LNCAP (cell line): ENCODE data around the gene MAP2.

ENCODE experiments used
- TF ChIP-seq, protein P1 (sequence below): fragments of 450-650 bp; IDR thresholded peaks from 2 replicates; pipeline ENCODE4 v1.5.1; 2017; ENCODE audit warnings: mild to moderate bottlenecking

The MAP2 gene

DNA sequence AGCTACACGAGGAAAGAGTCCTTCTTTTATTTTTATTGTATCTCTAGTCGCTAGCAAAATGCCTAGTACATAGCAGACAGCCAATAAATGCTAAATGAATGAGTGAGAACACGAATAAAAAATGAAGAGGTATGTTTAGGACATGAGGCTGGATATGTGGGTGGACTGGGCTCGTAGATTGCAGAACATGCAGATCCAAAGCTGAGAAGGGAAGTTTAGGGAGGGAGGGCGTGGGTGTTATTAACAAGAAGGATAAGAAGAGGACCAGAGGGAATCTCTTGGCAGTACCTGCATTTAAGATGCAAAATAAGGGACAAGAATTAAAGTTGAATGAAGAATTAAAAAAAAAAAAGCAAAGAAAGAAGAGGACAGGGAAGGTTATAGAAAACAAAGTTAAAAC lies 161.1 kb downstream of the MAP2 start:
- TF ChIP-seq, protein P1, sequence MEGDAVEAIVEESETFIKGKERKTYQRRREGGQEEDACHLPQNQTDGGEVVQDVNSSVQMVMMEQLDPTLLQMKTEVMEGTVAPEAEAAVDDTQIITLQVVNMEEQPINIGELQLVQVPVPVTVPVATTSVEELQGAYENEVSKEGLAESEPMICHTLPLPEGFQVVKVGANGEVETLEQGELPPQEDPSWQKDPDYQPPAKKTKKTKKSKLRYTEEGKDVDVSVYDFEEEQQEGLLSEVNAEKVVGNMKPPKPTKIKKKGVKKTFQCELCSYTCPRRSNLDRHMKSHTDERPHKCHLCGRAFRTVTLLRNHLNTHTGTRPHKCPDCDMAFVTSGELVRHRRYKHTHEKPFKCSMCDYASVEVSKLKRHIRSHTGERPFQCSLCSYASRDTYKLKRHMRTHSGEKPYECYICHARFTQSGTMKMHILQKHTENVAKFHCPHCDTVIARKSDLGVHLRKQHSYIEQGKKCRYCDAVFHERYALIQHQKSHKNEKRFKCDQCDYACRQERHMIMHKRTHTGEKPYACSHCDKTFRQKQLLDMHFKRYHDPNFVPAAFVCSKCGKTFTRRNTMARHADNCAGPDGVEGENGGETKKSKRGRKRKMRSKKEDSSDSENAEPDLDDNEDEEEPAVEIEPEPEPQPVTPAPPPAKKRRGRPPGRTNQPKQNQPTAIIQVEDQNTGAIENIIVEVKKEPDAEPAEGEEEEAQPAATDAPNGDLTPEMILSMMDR: no peak

GRCh38 chr2:209591021-209591420 lies 167.2 kb downstream of the MAP2 start:
- TF ChIP-seq, protein P1: no peak

- TF ChIP-seq, protein P1: no peak
Observed at GRCh38 chr2:209592106-209592505, 168.3 kb downstream of the MAP2 start.

DNA sequence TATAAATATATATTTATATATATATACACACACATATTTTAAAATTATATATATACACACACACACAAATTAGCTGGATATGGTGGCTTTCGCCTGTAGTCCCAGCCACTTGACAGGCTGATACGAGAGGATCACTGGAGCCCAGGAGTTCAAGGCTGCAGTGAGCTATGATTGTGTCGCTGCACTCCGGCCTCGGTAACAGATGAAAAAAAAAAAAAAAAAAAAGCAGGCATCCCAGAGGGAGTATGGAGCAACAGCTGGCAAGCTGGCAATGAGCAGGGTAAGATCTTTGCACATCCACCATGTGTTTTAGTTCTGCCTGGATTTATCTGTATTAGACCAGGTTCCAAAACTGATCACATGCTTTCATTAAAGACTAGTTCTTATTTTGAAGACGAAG lies 170.1 kb downstream of the MAP2 start:
- TF ChIP-seq, protein P1: no peak

DNA sequence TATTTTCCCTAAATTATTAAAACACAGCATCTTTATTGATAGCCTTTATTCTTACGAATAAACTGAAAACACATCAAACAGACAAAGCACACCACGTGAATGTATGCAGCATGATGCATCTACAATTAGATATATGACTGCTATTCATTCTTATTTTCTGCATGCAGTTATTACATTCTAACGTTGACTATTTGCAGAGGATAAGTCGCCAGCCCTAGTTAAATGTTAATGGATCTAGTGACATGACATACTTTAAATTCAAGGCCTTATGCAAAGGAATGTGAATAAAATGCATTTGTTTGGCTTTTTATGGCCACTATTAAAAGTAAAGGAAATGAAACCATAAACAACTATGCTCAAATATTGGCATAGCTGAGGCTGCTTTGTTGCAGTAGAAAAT lies 172.4 kb downstream of the MAP2 start:
- TF ChIP-seq, protein P1: no peak

GRCh38 chr2:209600341-209601171 lies 176.7 kb downstream of the MAP2 start:
- TF ChIP-seq, protein P1: no peak

DNA sequence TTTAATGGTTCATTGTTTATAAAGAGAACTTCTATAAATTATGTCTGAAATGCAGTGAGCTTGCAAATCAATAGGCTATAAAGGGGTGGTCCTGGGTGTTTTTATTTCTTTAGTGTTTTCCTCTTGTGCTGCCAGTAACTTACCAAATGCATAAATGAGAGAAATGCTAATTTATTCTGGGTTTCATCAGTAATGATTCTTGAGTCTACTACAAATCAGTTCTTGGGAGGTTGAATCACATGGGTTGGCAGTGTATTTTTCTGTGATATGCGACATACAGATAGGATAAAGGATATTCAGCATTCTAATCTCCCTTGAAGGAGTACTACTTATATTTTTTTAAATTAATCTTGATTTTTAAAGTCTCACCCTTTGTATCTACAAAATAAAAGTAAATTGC lies 177.7 kb downstream of the MAP2 start:
- TF ChIP-seq, protein P1: no peak

- TF ChIP-seq, protein P1: no peak
Observed at GRCh38 chr2:209602259-209602658, 178.4 kb downstream of the MAP2 start.
